Mesenchymal stem cell (in vitro differentiated cells and primary cell): ENCODE data around the gene MARS1.

ENCODE experiments used
- small RNA-seq: library from polyadenylated mRNA; stranded (forward); fragments of <200 nt; extraction: miRNeasy Mini kit (QIAGEN cat#:217004); gene quantifications from one replicate; pipeline ENCODE3, GENCODE V24; 2013; ENCODE audit warnings: low read depth

MARS1 gene

Small RNAs within 50 kb of the gene (small RNA-seq; reads per million reads assigned to genes)
- 1.2 reads per million for gene MIR616
